Left renal cortex interstitium (tissue), 4 donors: ENCODE results near the gene OR52I1. TPM values are rescaled to one million over a fixed set of nuclear protein-coding genes. Genes with fewer than 3 reads are reported as not detected.
A peak's percentile ranks its signal among the peaks of the same experiment; 100 is the strongest.

Source experiments
- DNase-seq, 4 donors: peaks; one replicate each; pipeline ENCODE4 v3.0.0-alpha.2; 2013; ENCODE audit warnings: low read depth in 4 of 4, low spot score in 2 of 4, missing footprints in 1 of 4
- polyA plus RNA-seq, 4 donors: library from polyadenylated mRNA; unstranded; fragments of 120-200 nt; gene quantifications; one replicate each; pipeline ENCODE4 v1.2.1, GENCODE V29; 2013; ENCODE audit not compliant: insufficient read length in 4 of 4

OR52I1 gene
- polyA plus RNA-seq, 4 donors = 0.03 to 0.09 TPM; not detected in 2

DNA sequence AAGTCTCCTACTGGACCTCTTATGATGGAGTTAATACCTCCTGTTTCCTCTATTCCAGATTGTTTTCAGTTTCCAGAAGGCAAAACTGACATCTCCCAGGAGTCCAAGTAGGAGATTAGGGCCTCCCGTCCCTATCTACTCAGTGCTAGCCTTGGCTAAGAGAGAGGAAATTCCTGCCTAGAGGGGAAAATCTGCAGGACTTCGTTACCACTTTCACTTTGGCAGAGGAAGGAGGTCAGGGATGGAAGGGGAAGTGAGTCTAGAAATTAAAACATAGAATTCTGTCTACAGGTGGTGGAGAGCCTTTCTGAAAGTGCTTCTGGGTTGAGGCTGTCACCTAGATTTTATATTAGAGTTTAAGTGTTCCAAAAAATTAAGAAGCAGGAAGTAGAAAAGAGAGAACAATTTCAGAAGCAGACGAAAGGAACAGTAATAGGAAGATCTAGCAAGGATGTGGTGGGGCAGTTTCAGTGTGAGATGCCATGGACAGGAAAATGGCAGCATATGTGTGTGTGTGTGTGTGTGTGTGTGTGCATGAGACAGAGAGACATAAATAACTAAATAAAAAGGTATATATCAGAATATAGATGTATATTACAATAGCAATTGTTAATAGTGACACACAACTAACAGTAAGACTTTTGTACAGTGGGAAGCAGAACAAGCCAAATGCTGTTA, 16.6 kb downstream of the OR52I1 start:
- DNase-seq = no peak

DNA sequence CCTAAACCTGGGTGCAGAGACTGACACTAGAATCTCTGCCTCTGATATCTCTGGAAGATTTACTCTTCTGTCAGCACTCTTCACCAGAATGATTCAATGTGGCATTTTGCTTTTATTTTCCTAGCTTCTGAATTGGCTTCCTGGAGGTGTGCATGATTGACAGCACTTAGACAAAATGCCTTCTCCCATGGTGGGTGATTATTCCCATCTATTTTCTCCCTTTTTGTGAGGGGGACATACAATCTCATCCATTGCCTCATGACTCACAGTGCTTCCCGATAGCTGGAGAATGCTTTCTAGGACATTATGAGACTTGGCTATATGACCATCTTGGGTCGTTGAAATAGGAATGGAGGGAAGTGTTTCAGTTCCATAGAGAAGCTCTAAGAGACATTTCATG, 18.1 kb downstream of the OR52I1 start:
- no peak for DNase-seq

DNA sequence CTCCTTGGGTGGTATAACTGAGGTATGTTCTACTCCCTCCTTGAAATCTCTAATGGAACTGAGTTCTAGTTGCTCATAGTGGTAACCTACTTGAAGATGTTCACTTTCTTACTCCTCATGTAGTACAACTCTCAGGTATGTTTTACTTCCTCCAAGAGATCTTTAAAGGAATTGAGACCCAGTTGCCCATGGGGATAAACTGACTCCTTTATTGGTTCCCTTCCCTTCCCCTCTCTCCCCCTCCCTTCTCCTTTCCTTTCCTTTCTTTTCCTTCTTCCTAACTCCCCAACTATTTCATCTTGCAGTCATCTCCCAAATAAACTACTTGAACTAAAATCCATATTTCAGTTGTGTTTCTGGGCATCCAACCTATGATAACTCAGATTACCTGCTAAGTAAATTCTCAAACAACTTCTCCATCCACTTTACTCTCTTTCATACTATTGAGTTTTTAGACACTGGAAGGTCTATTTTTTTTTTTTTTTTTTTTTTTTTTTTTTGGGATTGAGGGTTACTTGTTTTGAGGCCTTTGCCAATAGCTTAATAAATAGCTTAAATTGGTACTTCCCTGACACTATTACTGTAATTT, 22.1 kb downstream of the OR52I1 start:
- no peak for DNase-seq

DNA sequence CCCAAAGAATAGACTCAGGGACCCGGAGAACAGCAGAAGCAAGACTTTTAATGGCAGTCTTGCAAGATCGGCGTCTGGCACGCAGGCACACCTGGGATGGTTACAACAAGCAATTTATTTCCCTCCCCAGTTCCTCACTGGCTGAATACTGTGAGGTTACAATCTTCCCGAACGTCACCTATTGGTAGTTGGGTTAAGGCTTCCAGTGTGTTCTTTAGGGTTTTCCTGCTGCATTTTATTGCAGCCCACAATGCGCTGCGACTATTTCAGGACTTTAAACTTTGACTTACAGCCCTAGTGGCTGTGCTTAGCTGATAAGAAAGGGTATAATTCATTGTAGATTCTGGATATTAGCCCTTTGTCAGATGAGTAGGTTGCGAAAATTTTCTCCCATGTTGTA, 25.7 kb downstream of the OR52I1 start:
- DNase-seq = no peak

DNA sequence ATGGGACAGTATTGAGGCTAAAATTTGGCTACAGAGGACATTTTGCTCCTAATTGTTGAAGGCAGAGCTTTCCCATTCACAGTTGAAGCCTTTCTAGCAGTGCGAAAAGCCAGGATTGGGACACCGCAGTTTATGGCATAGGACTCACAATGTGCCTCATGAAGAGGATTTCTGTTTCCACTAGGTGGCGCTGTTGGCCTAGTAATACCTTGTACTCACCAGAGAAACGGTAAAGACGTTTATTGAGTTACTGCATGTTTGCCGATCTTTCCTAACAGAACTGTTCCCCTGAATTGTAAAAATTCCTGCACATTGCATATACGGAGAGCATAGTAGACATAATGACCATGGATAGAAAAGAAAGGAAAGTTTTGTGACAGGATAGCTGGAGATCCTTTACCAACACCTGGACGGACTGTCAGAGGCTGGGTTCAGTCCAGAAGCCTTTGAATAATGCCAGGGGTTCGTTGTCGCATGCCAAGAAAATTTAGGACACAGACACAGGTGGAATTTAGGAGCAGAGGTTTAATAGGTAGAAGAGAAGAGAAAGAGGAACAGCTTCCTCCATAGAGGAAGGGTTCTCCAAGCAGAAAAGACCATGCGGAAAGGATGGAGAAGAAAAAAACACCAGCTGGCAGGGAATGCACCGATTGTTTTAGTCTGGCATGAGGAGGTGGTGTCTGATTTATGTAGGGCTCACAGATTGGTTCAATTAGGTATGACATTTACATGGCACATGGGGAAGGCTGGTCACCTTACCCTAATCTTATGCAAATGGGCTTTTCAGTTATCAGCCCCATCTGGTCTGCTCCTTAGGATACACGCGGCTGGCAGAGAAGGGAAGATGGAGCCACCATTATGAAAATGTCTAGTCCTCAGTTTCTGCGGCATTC, 32.6 kb downstream of the OR52I1 start:
- DNase-seq = peak in 2 of 4 donors; percentile 57 to 62

DNA sequence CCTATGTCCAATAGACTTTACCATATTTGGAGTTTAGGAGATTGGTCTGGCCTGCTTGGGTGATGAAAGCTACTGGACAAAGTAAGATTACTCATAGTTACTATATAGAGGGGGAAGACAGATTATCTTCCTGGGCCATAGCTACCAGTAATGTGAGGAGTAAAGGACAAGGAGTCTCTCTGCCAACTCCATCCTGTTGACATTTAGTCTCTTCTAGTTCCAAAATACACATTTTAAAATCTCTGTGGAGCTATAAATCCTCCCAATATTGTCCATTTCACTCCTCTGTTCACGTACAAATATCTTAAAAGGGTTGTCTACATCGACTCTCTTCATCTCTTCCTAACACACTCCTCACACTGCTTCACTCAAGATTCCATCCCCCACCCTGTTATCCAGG, 42.3 kb downstream of the OR52I1 start:
- no peak for DNase-seq

DNA sequence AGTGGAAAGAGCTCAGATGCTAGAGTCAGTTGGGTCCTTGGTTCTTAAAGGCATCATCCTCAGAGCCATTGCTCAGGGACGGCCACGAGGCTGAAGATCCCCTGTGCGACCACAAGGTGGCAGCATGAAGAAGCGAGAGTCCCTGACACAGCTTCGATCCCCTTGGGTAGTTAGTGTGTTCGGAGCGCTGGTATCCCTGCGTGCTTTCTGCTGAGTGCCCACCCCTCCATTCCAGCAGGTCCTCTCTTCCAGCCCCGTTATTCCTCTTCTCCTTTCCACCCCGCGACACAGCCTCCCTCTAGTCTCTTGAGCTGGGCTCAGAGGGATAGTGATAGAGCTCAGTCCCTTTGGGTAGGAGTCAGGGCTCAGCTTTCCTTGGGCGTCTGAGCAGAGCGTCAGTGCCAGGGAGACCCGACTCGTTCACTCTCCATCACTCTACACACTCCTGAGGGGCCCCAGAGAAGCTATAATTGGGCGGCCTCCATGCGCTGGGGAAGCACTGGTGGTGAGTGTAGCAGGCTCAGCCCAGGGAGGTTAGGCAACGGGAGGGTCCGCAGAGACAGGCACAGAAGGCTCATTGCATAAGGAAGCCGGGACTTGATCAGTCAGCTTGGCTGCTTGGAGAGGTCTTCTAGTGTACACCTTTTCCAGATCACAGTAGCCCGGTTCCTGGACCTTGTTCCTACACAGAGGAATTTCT, 43.3 kb downstream of the OR52I1 start, which contains the start of gene OR51D1:
OR51D1 (plus strand) TSS at position 516 of the 700 bp plus-strand sequence. CDS start 2,314 bp downstream, outside the sequence.
- peak in 3 of 4 donors; percentile 60 to 75 (median 69) for DNase-seq

DNA sequence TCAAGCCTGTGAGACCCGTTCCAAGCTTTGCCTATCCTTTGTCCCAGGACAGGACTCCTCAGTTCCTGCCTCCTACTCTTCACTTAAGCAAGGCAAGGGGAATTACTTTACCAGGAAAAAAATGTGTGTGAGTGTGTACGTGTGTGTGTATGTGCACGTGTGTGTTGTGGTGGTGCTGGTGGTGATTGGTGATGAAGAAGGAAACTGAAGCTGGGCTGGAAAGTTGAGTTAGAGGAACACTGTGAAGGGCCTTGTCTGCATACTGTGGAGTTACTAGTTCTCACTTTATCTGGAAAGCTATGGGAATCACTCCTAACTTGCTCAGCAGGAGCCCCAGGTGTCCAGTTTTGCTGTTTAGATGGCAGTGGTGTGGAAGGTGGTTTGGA, 43.8 kb downstream of the OR52I1 start:
- no peak for DNase-seq

DNA sequence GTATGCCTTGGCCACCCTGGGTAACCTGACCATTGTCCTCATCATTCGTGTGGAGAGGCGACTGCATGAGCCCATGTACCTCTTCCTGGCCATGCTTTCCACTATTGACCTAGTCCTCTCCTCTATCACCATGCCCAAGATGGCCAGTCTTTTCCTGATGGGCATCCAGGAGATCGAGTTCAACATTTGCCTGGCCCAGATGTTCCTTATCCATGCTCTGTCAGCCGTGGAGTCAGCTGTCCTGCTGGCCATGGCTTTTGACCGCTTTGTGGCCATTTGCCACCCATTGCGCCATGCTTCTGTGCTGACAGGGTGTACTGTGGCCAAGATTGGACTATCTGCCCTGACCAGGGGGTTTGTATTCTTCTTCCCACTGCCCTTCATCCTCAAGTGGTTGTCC, 46.1 kb downstream of the OR52I1 start:
- DNase-seq = no peak

DNA sequence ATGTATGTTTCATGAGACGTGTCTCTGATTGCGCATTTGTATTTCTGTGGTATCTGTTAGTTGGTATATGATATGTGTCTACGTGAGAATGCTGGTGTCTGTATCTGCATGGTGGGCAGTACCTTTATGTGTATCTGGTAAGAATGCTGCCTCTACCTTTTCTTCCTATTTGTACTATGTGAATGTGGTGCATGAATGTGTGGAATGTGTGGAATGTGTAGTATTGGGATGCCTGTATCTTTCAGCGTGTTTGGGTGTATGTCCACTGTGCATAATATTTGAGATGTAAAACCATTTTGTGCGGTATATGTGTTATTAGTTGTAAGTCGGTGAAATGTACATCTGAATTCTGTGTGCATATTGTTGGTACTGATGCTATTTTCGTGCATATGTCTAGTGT, 47.7 kb downstream of the OR52I1 start:
- DNase-seq = no peak

DNA sequence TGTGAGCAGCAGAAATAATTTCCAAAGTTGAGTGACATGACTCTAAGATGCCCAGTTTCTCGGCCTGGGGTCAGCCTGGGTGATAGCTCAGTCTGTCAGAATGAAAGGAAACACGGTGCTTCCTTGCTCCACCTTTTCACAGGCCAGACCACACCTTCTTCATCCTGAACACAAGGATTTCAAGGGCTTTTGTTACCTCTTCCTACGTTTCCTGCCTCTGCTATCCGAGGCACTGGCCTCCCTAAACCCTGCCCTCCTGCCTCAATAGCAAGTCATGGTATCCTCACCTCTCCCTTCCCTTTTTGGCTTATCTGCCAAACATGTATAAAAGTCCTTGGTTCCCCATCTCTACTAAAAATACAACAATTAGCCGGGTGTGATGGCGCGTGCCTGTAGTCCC, 48.2 kb downstream of the OR52I1 start:
- no peak for DNase-seq

DNA sequence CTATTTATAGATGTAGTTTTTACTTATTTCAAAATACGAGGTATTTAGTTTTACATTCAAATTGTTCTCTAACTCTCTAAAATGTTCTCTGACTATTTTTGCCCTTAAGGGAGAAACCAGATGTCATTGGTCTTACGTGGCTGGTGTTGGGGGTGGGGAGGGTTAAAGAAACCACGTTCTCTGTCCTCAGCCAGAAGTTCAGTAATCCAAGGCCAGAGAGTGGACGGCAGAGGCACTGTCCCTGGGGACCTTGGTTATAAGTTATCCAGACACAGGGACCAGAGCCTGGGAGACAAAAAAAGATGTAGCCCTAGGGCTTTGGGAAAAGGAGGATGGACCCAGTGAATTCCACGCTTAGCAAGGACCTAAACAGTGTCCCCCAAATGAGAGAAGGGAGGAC, 49.2 kb downstream of the OR52I1 start:
- DNase-seq = no peak

DNA sequence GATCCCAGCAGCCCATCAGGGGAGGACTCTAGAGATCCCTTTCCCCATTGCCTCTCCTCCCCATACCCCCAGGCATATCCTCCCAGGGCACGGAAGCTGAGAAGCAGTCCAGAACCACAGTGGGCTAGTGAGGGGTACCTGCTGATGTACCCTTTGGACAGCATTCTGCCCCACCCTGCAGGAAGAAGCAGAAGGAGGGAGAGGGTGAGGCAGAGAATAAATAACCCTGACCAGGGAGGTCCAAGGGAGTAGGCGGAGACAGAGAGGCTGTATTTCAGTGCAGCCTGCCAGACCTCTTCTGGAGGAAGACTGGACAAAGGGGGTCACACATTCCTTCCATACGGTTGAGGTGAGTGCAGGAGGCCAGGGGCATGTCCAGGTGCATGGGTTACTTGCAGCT, 49.8 kb downstream of the OR52I1 start, which contains the start of gene OR51E1:
OR51E1 (plus strand) TSS at position 301 of the 400 bp plus-strand sequence. CDS start 8,545 bp downstream, outside the sequence.
- no peak for DNase-seq

DNA sequence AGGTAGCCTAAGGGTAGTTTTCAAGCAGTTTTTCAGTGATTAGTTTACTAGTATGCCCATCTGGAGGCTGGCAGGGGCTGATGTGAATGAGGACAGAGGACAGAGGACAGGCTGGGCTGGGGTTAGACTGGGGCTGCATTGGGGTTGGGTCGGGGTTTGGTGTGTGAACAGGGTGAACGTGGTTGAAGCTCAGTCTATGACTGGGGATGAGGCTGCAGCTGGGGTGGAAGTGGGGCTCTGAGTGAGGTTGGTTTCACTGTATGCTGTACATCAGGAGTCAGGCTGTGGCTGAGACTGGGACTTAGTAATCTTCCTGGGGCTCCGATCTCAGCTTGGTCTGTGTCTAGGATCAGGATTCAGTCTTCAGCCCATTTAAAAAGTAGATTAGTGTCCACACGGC, 50.4 kb downstream of the OR52I1 start:
- DNase-seq = no peak

Other genes with a start within 250 kb of the OR52I1 start
- not detected for gene OR52B4, start 225.7 kb upstream of the OR52I1 start, polyA plus RNA-seq
- 10 to 100 TPM; 18.5 to 26.3 (median 22.7) TPM for gene TRIM21, start 200.3 kb upstream of the OR52I1 start, polyA plus RNA-seq
- gene OR52K2, start 144.7 kb upstream of the OR52I1 start, polyA plus RNA-seq = not detected
- under 1 TPM; 0.06 to 0.32 (median 0.19) TPM for gene OR52K1, start 111.4 kb upstream of the OR52I1 start, polyA plus RNA-seq
- not detected for gene OR52M1, start 48.8 kb upstream of the OR52I1 start, polyA plus RNA-seq
- gene OR52I2, start 12.3 kb upstream of the OR52I1 start, polyA plus RNA-seq = not detected
- gene TRIM68, start 14.2 kb downstream of the OR52I1 start, polyA plus RNA-seq = 10 to 100 TPM; 19.7 to 25.3 (median 22.9) TPM
- not detected for gene OR51D1, start 43.4 kb downstream of the OR52I1 start, polyA plus RNA-seq
- 1 to 10 TPM; 1.5 to 1.9 (median 1.7) TPM for gene OR51E1, start 49.9 kb downstream of the OR52I1 start, polyA plus RNA-seq
- under 1 TPM; 0.65 to 0.82 (median 0.70) TPM for gene OR51E2, start 103.8 kb downstream of the OR52I1 start, polyA plus RNA-seq
- gene MMP26, start 110.7 kb downstream of the OR52I1 start, polyA plus RNA-seq = under 1 TPM in 3 of 4 donors, not detected in 1; 0.25 to 0.65 (median 0.43) TPM
- gene OR51F1, start 175.9 kb downstream of the OR52I1 start, polyA plus RNA-seq = not detected
- not detected for gene OR52R1, start 210.3 kb downstream of the OR52I1 start, polyA plus RNA-seq
- not detected for gene OR51F2, start 227.3 kb downstream of the OR52I1 start, polyA plus RNA-seq